HCT116 (cell line): ENCODE data around the gene NPL. TPM values are rescaled to one million over a fixed set of nuclear protein-coding genes. Genes with fewer than 3 reads are reported as not detected.

ENCODE experiments used
- ATAC-seq: fragments of 200-7000 bp; cut with Tn5 transposase; 2 replicates; pipeline ENCODE4 v1.9.1; 2020; ENCODE audit warnings: mild to moderate bottlenecking, moderate library complexity
- BruUV-seq: library from RNA; stranded (reverse); fragments of 400-500 nt; replicated peaks from 2 replicates; lab custom pipeline; 2021; lab: Mats Ljungman, UMichigan
- CTCF ChIA-PET: fragments of 300-600 bp; sonication (Branson Sonifier 250); formaldehyde crosslinking; loops from one replicate; lab custom pipeline; 2021; ENCODE audit warnings: antibody characterized with exemption; lab: Charles Lee
- POLR2A ChIA-PET: fragments of 300-600, 350-600 bp; sonication (Branson Sonifier 250); formaldehyde crosslinking; loops from one replicate; lab custom pipeline; 2021; ENCODE audit warnings: antibody characterized with exemption; lab: Charles Lee
- RAD21 ChIA-PET, 2 experiments: fragments of 300-600 bp; sonication (Branson Sonifier 250); formaldehyde crosslinking; loops; one replicate each; lab custom pipeline; 2023; ENCODE audit warnings: low total read pairs in 2 of 2; ENCODE audit not compliant: uncharacterized antibody in 2 of 2, unreplicated experiment in 2 of 2, low non-redundant PET in 1 of 2; lab: Charles Lee
- DNase-seq: peaks from one replicate; pipeline ENCODE4 v3.0.0-alpha.2; 2010; ENCODE audit warnings: low read depth, low spot score
- H2AFZ ChIP-seq: fragments of 200-600 bp; shearing (Covaris generic), sonication (generic); 2 replicates; pipeline ENCODE4 v1.6.1; 2017; ENCODE audit warnings: low read depth, mixed run types, mixed read lengths, antibody characterized with exemption, low read length; ENCODE audit not compliant: poor library complexity, severe bottlenecking
- H3K27ac ChIP-seq: 2 replicates; pipeline ENCODE4 v1.5.1; 2012; ENCODE audit warnings: low read depth, low read length
- H3K27me3 ChIP-seq: fragments of 200-600 bp; sonication (generic); 2 replicates; pipeline ENCODE4 v1.6.1; 2016; ENCODE audit warnings: mixed run types, low read length, mixed read lengths; ENCODE audit not compliant: insufficient read depth
- H3K36me3 ChIP-seq, 2 experiments: fragments of 200-500 bp in 1 of 2; fragments of 200-600 bp in 1 of 2; sonication (Bioruptor generic) in 1 of 2; sonication (generic) in 1 of 2; 2 replicates each; pipeline versions ENCODE4 v1.5.1 to v1.6.1; 2014 to 2016; ENCODE audit warnings: low read length in 2 of 2, inconsistent platforms in 1 of 2, mixed read lengths in 1 of 2, mixed run types in 1 of 2; ENCODE audit not compliant: insufficient read depth in 2 of 2, control insufficient read depth in 1 of 2
- H3K4me1 ChIP-seq, 2 experiments: fragments of 200-600 bp in 1 of 2; sonication (generic) in 1 of 2; 2 replicates each; pipeline versions ENCODE4 v1.5.1 to v1.6.1; 2012 to 2017; ENCODE audit warnings: low read length in 2 of 2, inconsistent platforms in 1 of 2, mild to moderate bottlenecking in 1 of 2, mixed read lengths in 1 of 2, mixed run types in 1 of 2, moderate library complexity in 1 of 2; ENCODE audit not compliant: insufficient read depth in 2 of 2, control insufficient read depth in 1 of 2
- H3K4me2 ChIP-seq: fragments of 200-600 bp; sonication (generic); 2 replicates; pipeline ENCODE4 v1.6.1; 2017; ENCODE audit warnings: mixed run types, low read length, mixed read lengths
- H3K4me3 ChIP-seq, 2 experiments: fragments of 200-600 bp in 1 of 2; sonication (generic) in 1 of 2; replicated peaks in 1 of 2; 2 replicates each; pipeline ENCODE4 v1.5.1; 2011 to 2016; ENCODE audit warnings: low read length in 2 of 2, control low read depth in 1 of 2, low read depth in 1 of 2, mild to moderate bottlenecking in 1 of 2, mixed read lengths in 1 of 2, mixed run types in 1 of 2
- H3K79me2 ChIP-seq: fragments of 200-600 bp; sonication (generic); 2 replicates; pipeline ENCODE4 v1.6.1; 2017; ENCODE audit warnings: mild to moderate bottlenecking, mixed run types, low read length, moderate library complexity, mixed read lengths; ENCODE audit not compliant: insufficient read depth
- H3K9ac ChIP-seq: fragments of 200-600 bp; sonication (generic); 2 replicates; pipeline ENCODE4 v1.6.1; 2016; ENCODE audit warnings: low read length, mixed read lengths
- H3K9me2 ChIP-seq: fragments of 200-600 bp; sonication (generic), shearing (Covaris generic); 2 replicates; pipeline ENCODE4 v1.6.1; 2017; ENCODE audit warnings: mixed run types, mild to moderate bottlenecking, moderate library complexity; ENCODE audit not compliant: insufficient read depth
- H3K9me3 ChIP-seq, 2 experiments: fragments of 200-500 bp in 1 of 2; fragments of 200-600 bp in 1 of 2; sonication (Bioruptor generic) in 1 of 2; sonication (generic) in 1 of 2; 2 replicates each; pipeline ENCODE4 v1.6.1; 2014 to 2017; ENCODE audit warnings: low read length in 2 of 2, mixed read lengths in 2 of 2, inconsistent platforms in 1 of 2, low read depth in 1 of 2, mild to moderate bottlenecking in 1 of 2, mixed run types in 1 of 2, moderate library complexity in 1 of 2; ENCODE audit not compliant: control insufficient read depth in 1 of 2, insufficient read depth in 1 of 2
- H4K20me1 ChIP-seq: fragments of 200-600 bp; sonication (generic), shearing (Covaris generic); 2 replicates; pipeline ENCODE4 v1.6.1; 2017; ENCODE audit warnings: mixed run types, mild to moderate bottlenecking, moderate library complexity; ENCODE audit not compliant: insufficient read depth
- CEBPB ChIP-seq: IDR thresholded peaks from 2 replicates; pipeline ENCODE4 v1.6.1; 2012; ENCODE audit warnings: low read depth
- JUND ChIP-seq: IDR thresholded peaks from 2 replicates; pipeline ENCODE4 v1.6.1; 2012
- POLR2AphosphoS5 ChIP-seq: IDR thresholded peaks from 2 replicates; pipeline ENCODE4 v1.6.1; 2011; ENCODE audit warnings: mild to moderate bottlenecking, low read depth, low read length, moderate library complexity
- RAD21 ChIP-seq: IDR thresholded peaks from 2 replicates; pipeline ENCODE4 v1.6.1; 2012; ENCODE audit warnings: low read depth, mild to moderate bottlenecking
- SRF ChIP-seq: IDR thresholded peaks from 2 replicates; pipeline ENCODE4 v1.6.1; 2012; ENCODE audit warnings: low read depth
- YY1 ChIP-seq: IDR thresholded peaks from 2 replicates; pipeline ENCODE4 v1.6.1; 2011; ENCODE audit warnings: low read length, low read depth, moderate library complexity, mild to moderate bottlenecking; ENCODE audit not compliant: insufficient replicate concordance; ENCODE audit errors: extremely low read depth
- ZNF274 ChIP-seq: fragments of 200-500 bp; sonication (Bioruptor generic); IDR thresholded peaks from 2 replicates; pipeline ENCODE4 v1.6.1; 2014; ENCODE audit warnings: mild to moderate bottlenecking, low read depth, low read length, inconsistent platforms
- intact Hi-C: fragments of 100-400 bp; cut with micrococcal nuclease; formaldehyde crosslinking; loops from 2 replicates; pipeline ENCODE4 v1.10.0; 2022
- total RNA-seq: library from RNA; stranded (reverse); gene quantifications from one replicate; pipeline ENCODE4 v1.2.1, GENCODE V29; 2021; ENCODE audit not compliant: unreplicated experiment
- TF ChIP-seq, protein P1 (sequence below): IDR thresholded peaks from 2 replicates; pipeline ENCODE4 v1.6.1; 2012
- TF ChIP-seq, protein P2 (sequence below), 3 experiments: fragments of 200-600 bp in 1 of 3; sonication (generic) in 1 of 3; IDR thresholded peaks in 2 of 3; conservative IDR thresholded peaks in 1 of 3; 2 replicates each; pipeline ENCODE4 v1.5.1; 2012 to 2017; ENCODE audit warnings: low read depth in 2 of 3, low read length in 2 of 3, antibody characterized with exemption in 1 of 3, borderline replicate concordance in 1 of 3, control low read depth in 1 of 3, mild to moderate bottlenecking in 1 of 3, mixed read lengths in 1 of 3, mixed run types in 1 of 3, moderate library complexity in 1 of 3; ENCODE audit not compliant: insufficient read depth in 1 of 3
- TF ChIP-seq, protein P3 (sequence below): IDR thresholded peaks from 2 replicates; pipeline ENCODE4 v1.6.1; 2011; ENCODE audit warnings: mild to moderate bottlenecking, low read length, moderate library complexity; ENCODE audit not compliant: insufficient replicate concordance; ENCODE audit errors: extremely low read depth

The NPL gene
- total RNA-seq, 1 experiment from 2014 or later = 0.39 TPM

DNA sequence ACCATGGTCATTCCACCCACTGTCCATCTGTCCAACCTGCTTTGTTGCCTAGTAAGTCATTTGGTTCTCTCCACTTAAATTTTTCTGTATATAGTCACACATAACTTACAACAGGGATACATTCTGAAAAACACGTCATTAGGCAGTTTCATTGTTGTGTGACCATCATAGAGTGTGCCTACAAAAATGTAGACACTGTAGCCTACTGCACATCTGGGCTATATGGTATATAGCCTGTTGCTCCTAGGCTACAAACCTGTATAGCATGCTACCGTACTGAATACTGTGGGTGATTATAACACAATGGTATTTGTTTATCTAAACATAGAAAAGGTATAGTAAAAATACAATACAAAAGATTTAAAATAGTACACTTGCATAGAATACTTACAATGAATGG is 10.0 kb upstream of the NPL start:
- BruUV-seq = no TSS peak
- Histone ChIP-seq H3K9me2 (no peaks in the 10 kb centered on the region), H3K27ac (no peak overlapping the region), H2AFZ (no peak overlapping the region), H3K36me3 (no peaks in the 10 kb centered on the region), H3K9me3 (no peaks in the 10 kb centered on the region), H3K79me2 (no peaks in the 10 kb centered on the region), H3K27me3 (no peaks in the 10 kb centered on the region), H3K4me1 (no peaks in the 10 kb centered on the region), H3K4me2 (no peak overlapping the region), H3K4me3 (no peak overlapping the region), H3K9ac (no peak overlapping the region), H4K20me1 (no peaks in the 10 kb centered on the region)
- DNase-seq = no peak
- ChIA-PET RAD21 (no interaction called here), POLR2A (no interaction called here), CTCF (interaction anchor here (1.3 kb wide), 1 partner anchor 183 kb away, joined by 3 read pairs; no protein-coding TSS in a partner anchor)
- ATAC-seq = no peak
- TF ChIP-seq YY1 = no peak
- TF ChIP-seq SRF = no peak
- TF ChIP-seq JUND = no peak
- TF ChIP-seq POLR2AphosphoS5 = no peak
- TF ChIP-seq, protein P1, sequence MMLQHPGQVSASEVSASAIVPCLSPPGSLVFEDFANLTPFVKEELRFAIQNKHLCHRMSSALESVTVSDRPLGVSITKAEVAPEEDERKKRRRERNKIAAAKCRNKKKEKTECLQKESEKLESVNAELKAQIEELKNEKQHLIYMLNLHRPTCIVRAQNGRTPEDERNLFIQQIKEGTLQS = no peak
- TF ChIP-seq ZNF274 = no peak
- intact Hi-C loops = no loop called here

DNA sequence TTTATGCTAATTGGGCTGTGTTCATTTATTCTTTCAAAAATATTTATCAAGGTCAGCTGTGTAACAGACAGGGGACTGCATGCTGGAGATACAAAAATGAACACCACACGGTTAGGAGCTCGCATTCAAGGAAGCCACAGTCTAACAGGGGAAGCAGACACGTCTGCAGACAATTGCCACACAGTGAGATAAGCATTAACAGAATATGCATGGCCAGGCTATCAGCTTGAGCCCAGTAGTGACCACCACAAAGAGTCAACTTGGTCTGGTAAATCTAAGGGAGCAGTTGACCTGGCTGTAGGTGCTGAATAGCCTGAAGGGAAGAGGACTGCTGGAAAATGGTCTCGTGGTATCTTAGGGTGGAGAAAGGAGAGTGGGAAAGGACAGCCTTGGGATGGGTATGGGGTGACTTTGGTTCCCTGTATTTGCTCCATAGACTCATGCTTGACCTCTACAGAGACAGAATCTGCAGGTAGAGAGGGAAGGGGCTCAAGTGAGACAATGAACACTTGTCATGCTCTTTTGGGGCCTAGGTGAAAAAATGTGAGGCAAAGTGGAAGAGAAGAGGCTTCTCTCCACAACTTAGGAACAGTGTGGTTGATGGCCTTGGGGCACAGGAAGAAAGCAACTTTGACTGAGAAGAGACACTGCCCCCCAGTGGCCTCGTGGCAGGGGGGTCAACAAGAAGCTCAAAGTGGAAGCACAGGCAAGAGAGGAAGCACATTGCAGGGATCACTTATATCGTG is 7.6 kb upstream of the NPL start:
- H3K4me1 ChIP-seq = no peaks in the 10 kb centered on the region
- no peaks in the 10 kb centered on the region for H3K27me3 ChIP-seq
- H3K27ac ChIP-seq = no peak overlapping the region
- ChIA-PET CTCF (interaction anchor here (0.6 to 9.0 kb wide), 13 partner anchors 9 to 701 kb away, joined by 3 to 412 read pairs (median 4); partner anchors contain the start of gene RGS16), RAD21 (interaction anchor here (0.6 to 2.3 kb wide), 7 partner anchors 161 to 193 kb away, joined by 3 to 13 read pairs (median 5); partner anchors contain the start of gene RNASEL (in 1 of the 2)), POLR2A (interaction anchor here (0.8 to 4.5 kb wide), 4 partner anchors 178 to 334 kb away, joined by 3 to 39 read pairs (median 13); partner anchors contain the start of gene RGS16)
- H3K9me3 ChIP-seq = no peaks in the 10 kb centered on the region
- peak; percentile 48 for DNase-seq
- no peaks in the 10 kb centered on the region for H4K20me1 ChIP-seq
- intact Hi-C loops = loop anchor here (1.0 kb wide), 1 partner anchor 697 kb away; no protein-coding TSS in a partner anchor
- no peak overlapping the region for H3K9ac ChIP-seq
- no peaks in the 10 kb centered on the region for H3K9me2 ChIP-seq
- no peak overlapping the region for H3K4me2 ChIP-seq
- no TSS peak for BruUV-seq
- H3K4me3 ChIP-seq = no peak overlapping the region
- ATAC-seq = peak; percentile 81
- no peaks in the 10 kb centered on the region for H3K79me2 ChIP-seq
- H3K36me3 ChIP-seq = no peaks in the 10 kb centered on the region
- H2AFZ ChIP-seq = peak overlapping the region; percentile 83
- TF ChIP-seq, protein P1 = no peak
- TF ChIP-seq RAD21 (peak; percentile 90), CEBPB (no peak), YY1 (no peak), ZNF274 (no peak)
- TF ChIP-seq, protein P2, sequence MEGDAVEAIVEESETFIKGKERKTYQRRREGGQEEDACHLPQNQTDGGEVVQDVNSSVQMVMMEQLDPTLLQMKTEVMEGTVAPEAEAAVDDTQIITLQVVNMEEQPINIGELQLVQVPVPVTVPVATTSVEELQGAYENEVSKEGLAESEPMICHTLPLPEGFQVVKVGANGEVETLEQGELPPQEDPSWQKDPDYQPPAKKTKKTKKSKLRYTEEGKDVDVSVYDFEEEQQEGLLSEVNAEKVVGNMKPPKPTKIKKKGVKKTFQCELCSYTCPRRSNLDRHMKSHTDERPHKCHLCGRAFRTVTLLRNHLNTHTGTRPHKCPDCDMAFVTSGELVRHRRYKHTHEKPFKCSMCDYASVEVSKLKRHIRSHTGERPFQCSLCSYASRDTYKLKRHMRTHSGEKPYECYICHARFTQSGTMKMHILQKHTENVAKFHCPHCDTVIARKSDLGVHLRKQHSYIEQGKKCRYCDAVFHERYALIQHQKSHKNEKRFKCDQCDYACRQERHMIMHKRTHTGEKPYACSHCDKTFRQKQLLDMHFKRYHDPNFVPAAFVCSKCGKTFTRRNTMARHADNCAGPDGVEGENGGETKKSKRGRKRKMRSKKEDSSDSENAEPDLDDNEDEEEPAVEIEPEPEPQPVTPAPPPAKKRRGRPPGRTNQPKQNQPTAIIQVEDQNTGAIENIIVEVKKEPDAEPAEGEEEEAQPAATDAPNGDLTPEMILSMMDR (IDR thresholded peaks at IDR 0.05 in 2 of 3, conservative IDR thresholded peaks at IDR 0.05 in 1 of 3; ENCODE audit: borderline replicate concordance in 1 of 3, insufficient read depth in 1 of 3, low read depth in 2 of 3, low read length in 2 of 3) = peak; percentile 78 to 82 (median 80)
- TF ChIP-seq, protein P3, sequence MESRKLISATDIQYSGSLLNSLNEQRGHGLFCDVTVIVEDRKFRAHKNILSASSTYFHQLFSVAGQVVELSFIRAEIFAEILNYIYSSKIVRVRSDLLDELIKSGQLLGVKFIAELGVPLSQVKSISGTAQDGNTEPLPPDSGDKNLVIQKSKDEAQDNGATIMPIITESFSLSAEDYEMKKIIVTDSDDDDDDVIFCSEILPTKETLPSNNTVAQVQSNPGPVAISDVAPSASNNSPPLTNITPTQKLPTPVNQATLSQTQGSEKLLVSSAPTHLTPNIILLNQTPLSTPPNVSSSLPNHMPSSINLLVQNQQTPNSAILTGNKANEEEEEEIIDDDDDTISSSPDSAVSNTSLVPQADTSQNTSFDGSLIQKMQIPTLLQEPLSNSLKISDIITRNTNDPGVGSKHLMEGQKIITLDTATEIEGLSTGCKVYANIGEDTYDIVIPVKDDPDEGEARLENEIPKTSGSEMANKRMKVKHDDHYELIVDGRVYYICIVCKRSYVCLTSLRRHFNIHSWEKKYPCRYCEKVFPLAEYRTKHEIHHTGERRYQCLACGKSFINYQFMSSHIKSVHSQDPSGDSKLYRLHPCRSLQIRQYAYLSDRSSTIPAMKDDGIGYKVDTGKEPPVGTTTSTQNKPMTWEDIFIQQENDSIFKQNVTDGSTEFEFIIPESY = no peak
- TF ChIP-seq, all 23 proteins: peak for 2
